Panc1 (cell line): ENCODE results near the gene SIRPG. TPM values are rescaled to one million over a fixed set of nuclear protein-coding genes. Genes with fewer than 3 reads are reported as not detected.

Source experiments
- ATAC-seq: fragments of 200-7000 bp; cut with Tn5 transposase; 2 replicates; pipeline ENCODE4 v1.9.1; 2020; ENCODE audit warnings: mild to moderate bottlenecking, moderate library complexity
- BruUV-seq: library from RNA; stranded (reverse); fragments of 400-500 nt; replicated peaks from 2 replicates; lab custom pipeline; 2021; lab: Mats Ljungman, UMichigan
- CTCF ChIA-PET: fragments of 300-600 bp; sonication (Branson Sonifier 250); formaldehyde crosslinking; loops from one replicate; lab custom pipeline; 2022; ENCODE audit warnings: antibody characterized with exemption; lab: Charles Lee
- POLR2A ChIA-PET: fragments of 300-600 bp; sonication (Branson Sonifier 250); formaldehyde crosslinking; loops from one replicate; lab custom pipeline; 2022; ENCODE audit warnings: antibody characterized with exemption; lab: Charles Lee
- DNase-seq: peaks from one replicate; pipeline ENCODE4 v3.0.0-alpha.2; 2010; ENCODE audit warnings: low read depth, low spot score
- H3K27ac ChIP-seq: 2 replicates; pipeline ENCODE4 v1.5.1; 2011; ENCODE audit warnings: mild to moderate bottlenecking, low read length, inconsistent platforms
- H3K27me3 ChIP-seq: fragments of 200-500 bp; sonication (Bioruptor generic); 2 replicates; pipeline ENCODE4 v1.6.0; 2014; ENCODE audit warnings: low read length, inconsistent platforms; ENCODE audit not compliant: control insufficient read depth, insufficient read depth
- H3K36me3 ChIP-seq: fragments of 200-500 bp; sonication (Bioruptor generic); 2 replicates; pipeline ENCODE4 v1.5.1; 2014; ENCODE audit warnings: inconsistent platforms, mild to moderate bottlenecking, low read length, moderate library complexity; ENCODE audit not compliant: control insufficient read depth, insufficient read depth
- H3K4me1 ChIP-seq: 2 replicates; pipeline ENCODE4 v1.5.1; 2011; ENCODE audit warnings: inconsistent platforms, mild to moderate bottlenecking, low read length, moderate library complexity; ENCODE audit not compliant: control insufficient read depth, insufficient read depth
- H3K4me3 ChIP-seq, 2 experiments: 2 replicates each; pipeline ENCODE4 v1.5.1; 2011 to 2012; ENCODE audit warnings: low read depth in 2 of 2, low read length in 2 of 2, mild to moderate bottlenecking in 2 of 2, inconsistent platforms in 1 of 2, moderate library complexity in 1 of 2
- H3K9me3 ChIP-seq: fragments of 200-500 bp; sonication (Bioruptor generic); 2 replicates; pipeline ENCODE4 v1.5.1; 2014; ENCODE audit warnings: low read depth, mild to moderate bottlenecking, inconsistent platforms, low read length, moderate library complexity; ENCODE audit not compliant: control insufficient read depth, insufficient read depth
- CTCF ChIP-seq: fragments of 450-650 bp; IDR thresholded peaks from 2 replicates; pipeline ENCODE4 v1.5.1; 2017; ENCODE audit warnings: mild to moderate bottlenecking
- POLR2AphosphoS5 ChIP-seq: IDR thresholded peaks from 2 replicates; pipeline ENCODE4 v1.6.1; 2012; ENCODE audit warnings: mild to moderate bottlenecking, low read depth, low read length, moderate library complexity
- REST ChIP-seq, 2 experiments: IDR thresholded peaks; 2 replicates each; pipeline ENCODE4 v1.6.1; 2011 to 2012; ENCODE audit warnings: low read depth in 2 of 2, control low read depth in 1 of 2, low read length in 1 of 2, mild to moderate bottlenecking in 1 of 2, moderate library complexity in 1 of 2; ENCODE audit not compliant: insufficient read depth in 1 of 2
- SIN3A ChIP-seq: IDR thresholded peaks from 2 replicates; pipeline ENCODE4 v1.6.1; 2012; ENCODE audit warnings: low read depth, mild to moderate bottlenecking, low read length, moderate library complexity, borderline replicate concordance; ENCODE audit not compliant: insufficient read depth
- TCF7L2 ChIP-seq: IDR thresholded peaks from 2 replicates; pipeline ENCODE4 v1.6.1; 2011; ENCODE audit warnings: mild to moderate bottlenecking, low read depth, low read length, inconsistent platforms
- in situ Hi-C: cut with HindIII; loops from 2 replicates; pipeline ENCODE4 v1.10.0; 2016; ENCODE audit warnings: low sequenced_read_pairs, low pct_unique_long_range_greater_than_20kb
- intact Hi-C: fragments of 100-400 bp; cut with micrococcal nuclease; formaldehyde crosslinking; loops from one replicate; pipeline ENCODE4 v1.10.0; 2022; ENCODE audit not compliant: unreplicated experiment
- total RNA-seq: library from RNA; stranded (reverse); gene quantifications from one replicate; pipeline ENCODE4 v1.2.1, GENCODE V29; 2021; ENCODE audit not compliant: unreplicated experiment

SIRPG gene
- total RNA-seq, 1 experiment from 2014 or later, result not detected

- no peak for TF ChIP-seq POLR2AphosphoS5
- BruUV-seq, result no TSS peak
- intact Hi-C loops (no loop called here), in situ Hi-C loops (no loop called here)
- DNase-seq, result no peak
- ChIA-PET CTCF (no interaction called here), POLR2A (no interaction called here)
- no peaks in the 10 kb centered on the region; the same call in 1 of the 2 replicates for H3K36me3 ChIP-seq
- no peak for ATAC-seq
- H3K27ac ChIP-seq, result no peak overlapping the region
- no peak overlapping the region for H3K4me3 ChIP-seq
- no peaks in the 10 kb centered on the region for H3K4me1 ChIP-seq
- no peaks in the 10 kb centered on the region for H3K9me3 ChIP-seq
- peaks cover 17% of the 10 kb centered on the region for H3K27me3 ChIP-seq
Measured at GRCh38 chr20:1687053-1687452, 29.5 kb upstream of the SIRPG start.

- no peaks in the 10 kb centered on the region; the same call in 1 of the 2 replicates for H3K36me3 ChIP-seq
- ChIA-PET POLR2A (no interaction called here), CTCF (no interaction called here)
- H3K27ac ChIP-seq, result no peak overlapping the region
- H3K4me1 ChIP-seq, result no peaks in the 10 kb centered on the region
- TF ChIP-seq POLR2AphosphoS5 (no peak), REST (IDR thresholded peaks at IDR 0.05; ENCODE audit: insufficient read depth in 1 of 2, low read depth in 2 of 2, low read length in 1 of 2) (no peak), TCF7L2 (no peak), CTCF (no peak), SIN3A (no peak)
- peaks cover 17% of the 10 kb centered on the region for H3K27me3 ChIP-seq
- in situ Hi-C loops, result no loop called here
- no peaks in the 10 kb centered on the region for H3K9me3 ChIP-seq
- H3K4me3 ChIP-seq, result no peak overlapping the region
- no TSS peak for BruUV-seq
- ATAC-seq, result no peak
- DNase-seq, result no peak
- intact Hi-C loops, result no loop called here
Measured at GRCh38 chr20:1686151-1686748, 28.7 kb upstream of the SIRPG start.

- intact Hi-C loops, result no loop called here
- H3K4me1 ChIP-seq, result no peaks in the 10 kb centered on the region
- no TSS peak for BruUV-seq
- no peak overlapping the region for H3K27ac ChIP-seq
- TF ChIP-seq REST (IDR thresholded peaks at IDR 0.05; ENCODE audit: insufficient read depth in 1 of 2, low read depth in 2 of 2, low read length in 1 of 2), result no peak
- H3K27me3 ChIP-seq, result peaks cover 17% of the 10 kb centered on the region
- no peaks in the 10 kb centered on the region; the same call in 1 of the 2 replicates for H3K36me3 ChIP-seq
- ChIA-PET POLR2A (no interaction called here), CTCF (no interaction called here)
- no peak overlapping the region for H3K4me3 ChIP-seq
- H3K9me3 ChIP-seq, result no peaks in the 10 kb centered on the region
- in situ Hi-C loops, result no loop called here
- ATAC-seq (no peak), DNase-seq (no peak)
Measured at GRCh38 chr20:1685304-1686052, 27.9 kb upstream of the SIRPG start.
